Fibroblast of skin of scalp (primary cell): Measurements from ENCODE around the gene TNRC6C. TPM values are rescaled to one million over a fixed set of nuclear protein-coding genes. Genes with fewer than 3 reads are reported as not detected.
A peak's percentile ranks its signal among the peaks of the same experiment; 100 is the strongest.

Experiments
- DNase-seq: peaks from one replicate; pipeline ENCODE4 v3.0.0-alpha.2; 2013
- polyA plus RNA-seq, 2 experiments: library from polyadenylated mRNA; unstranded; fragments of 120-200 nt; gene quantifications; one replicate each; pipeline ENCODE4 v1.2.1, GENCODE V29; 2013; ENCODE audit not compliant: insufficient read length in 2 of 2

Gene TNRC6C, protein sequence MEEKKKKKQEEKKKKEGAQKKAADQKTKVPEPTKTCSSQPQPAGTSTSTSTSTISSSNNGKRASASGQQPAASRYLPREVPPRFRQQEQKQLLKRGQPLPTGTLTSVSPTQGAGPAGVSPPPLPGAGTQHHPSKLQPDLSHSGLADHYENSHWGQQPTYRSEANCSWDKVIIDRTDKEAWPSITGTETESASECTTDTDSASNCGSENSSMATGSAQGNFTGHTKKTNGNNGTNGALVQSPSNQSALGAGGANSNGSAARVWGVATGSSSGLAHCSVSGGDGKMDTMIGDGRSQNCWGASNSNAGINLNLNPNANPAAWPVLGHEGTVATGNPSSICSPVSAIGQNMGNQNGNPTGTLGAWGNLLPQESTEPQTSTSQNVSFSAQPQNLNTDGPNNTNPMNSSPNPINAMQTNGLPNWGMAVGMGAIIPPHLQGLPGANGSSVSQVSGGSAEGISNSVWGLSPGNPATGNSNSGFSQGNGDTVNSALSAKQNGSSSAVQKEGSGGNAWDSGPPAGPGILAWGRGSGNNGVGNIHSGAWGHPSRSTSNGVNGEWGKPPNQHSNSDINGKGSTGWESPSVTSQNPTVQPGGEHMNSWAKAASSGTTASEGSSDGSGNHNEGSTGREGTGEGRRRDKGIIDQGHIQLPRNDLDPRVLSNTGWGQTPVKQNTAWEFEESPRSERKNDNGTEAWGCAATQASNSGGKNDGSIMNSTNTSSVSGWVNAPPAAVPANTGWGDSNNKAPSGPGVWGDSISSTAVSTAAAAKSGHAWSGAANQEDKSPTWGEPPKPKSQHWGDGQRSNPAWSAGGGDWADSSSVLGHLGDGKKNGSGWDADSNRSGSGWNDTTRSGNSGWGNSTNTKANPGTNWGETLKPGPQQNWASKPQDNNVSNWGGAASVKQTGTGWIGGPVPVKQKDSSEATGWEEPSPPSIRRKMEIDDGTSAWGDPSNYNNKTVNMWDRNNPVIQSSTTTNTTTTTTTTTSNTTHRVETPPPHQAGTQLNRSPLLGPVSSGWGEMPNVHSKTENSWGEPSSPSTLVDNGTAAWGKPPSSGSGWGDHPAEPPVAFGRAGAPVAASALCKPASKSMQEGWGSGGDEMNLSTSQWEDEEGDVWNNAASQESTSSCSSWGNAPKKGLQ (N-terminal part only)
- polyA plus RNA-seq (2013, experiment 1 of 2; ENCODE audit: insufficient read length) = 3.2 TPM
- 3.2 TPM for polyA plus RNA-seq (2013, experiment 2 of 2; ENCODE audit: insufficient read length)

DNA sequence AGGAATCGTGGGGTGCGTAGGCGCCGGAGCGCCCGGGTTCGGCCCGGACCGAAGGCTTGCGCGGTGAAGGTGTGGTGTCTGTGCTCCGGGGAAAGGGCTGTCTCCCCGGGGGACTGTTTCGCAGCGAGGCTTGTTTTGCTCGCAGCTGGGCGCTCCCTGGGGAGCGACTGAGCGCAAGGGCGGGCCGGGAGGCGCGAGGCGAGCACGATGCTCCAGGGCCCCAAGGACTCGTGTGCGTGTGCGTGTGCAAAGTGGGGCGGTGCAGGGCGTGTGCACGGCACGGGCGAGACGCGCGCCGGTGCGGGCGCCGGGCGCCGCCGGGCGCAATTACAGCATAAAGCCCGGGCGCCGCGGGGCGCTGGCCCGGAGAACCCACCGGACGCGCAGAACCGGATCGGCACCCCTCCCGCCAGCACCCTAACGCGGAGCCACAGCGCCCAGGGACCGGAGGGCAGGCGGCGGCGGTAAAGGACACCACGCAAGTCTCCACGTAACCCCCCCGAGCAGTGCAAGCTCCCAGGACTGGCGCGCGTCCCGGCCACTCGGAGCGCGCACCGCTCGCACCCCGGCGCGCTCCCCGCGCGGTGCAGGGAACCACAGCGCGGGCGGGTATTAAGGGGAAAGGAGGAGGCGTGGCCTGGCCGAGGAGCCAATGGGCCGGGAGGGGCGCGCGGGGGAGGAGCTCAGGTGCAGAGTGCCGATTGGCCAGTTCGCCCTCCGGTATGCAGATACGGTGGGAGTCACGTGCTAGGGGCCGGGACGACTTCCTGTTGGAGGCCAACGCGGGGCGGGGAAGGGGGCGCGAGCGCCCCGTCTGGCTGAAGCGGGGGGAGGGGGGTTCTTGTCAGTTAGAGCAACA lies at the start of gene TNRC6C:
Gene TNRC6C (plus strand): TSS at position 847 of the 859 bp plus-strand sequence. CDS start 45,504 bp downstream, outside the sequence.
- peak; percentile 99 for DNase-seq

DNA sequence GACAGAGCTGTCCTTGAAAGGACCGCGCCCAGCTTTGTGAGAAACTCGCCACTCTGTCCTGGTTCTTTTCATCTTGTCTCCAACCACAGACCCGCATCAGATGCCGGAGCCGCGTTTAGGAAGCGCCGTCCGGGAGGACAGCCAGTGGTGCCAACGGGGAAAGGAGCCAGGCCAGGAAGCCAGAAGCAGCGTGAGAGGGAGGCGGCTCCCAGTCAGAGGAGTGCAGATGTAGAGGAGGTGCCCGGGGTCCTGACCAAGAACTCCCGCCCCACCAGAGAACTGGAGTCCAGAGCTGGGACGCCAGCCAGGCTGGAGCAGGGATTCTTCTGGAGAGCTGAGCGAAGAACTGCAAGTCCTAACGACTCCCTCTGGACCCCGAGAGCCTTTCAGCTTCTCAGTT lies 49.3 kb upstream of the TNRC6C start:
- DNase-seq = no peak

DNA sequence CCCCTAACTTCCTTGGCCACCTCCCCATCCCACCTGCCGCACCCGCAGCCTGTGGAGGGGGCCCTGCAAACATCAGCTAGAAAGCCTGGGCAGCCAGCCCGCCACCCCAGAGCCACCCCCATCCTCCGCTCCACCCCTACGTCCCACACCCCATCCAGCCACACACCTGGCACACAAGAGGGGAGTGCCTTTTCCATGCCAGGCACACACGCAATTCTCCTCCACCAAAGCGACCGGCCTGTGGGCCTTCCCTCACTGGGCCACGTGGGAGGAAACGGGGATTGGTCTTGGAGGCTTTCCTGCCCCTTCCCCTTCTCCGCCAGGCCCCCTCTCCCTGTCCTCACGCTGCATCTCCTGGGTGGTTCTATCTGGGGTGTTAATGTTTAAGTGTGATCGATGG lies 48.7 kb upstream of the TNRC6C start:
- no peak for DNase-seq

DNA sequence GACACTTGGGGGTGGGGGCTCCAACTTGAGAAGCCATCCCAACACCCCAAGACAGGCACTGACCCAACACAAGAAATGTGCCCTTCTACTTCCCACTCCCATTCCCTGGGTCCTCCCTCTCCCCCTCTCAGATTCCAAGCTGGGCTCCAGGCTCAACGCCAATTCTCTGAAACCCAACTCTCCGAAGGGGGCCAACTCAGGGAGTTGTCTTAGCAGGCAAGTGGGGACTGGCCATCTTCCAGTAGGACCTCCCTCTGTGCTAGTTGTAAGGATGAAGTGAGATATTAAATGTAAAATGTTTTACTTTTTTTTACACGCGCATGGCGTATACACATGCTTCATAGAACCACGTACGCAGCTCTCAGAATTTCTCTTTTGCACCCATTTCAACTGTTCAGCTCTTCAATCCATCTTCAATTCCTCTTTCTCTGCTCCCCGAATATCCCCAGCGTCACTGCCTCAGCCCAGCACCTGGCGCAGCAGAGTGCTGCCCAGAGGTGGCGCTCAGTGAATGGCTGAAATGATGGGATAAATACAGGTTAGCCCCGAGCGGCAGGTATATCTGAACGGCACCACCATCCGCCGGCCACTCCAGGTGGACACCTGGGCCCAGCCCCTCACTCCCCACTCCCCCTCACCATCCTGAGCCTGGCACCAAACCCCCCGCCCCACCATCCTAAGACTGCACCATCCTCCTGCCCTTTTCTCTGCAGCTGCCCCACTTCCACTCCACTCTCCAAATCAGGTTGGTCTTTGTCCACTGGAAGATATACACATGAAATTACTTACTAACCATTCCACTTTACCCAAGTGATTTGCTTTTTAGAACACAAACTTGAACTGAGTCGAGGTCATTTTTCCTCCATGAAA lies 43.9 kb upstream of the TNRC6C start:
- peak; percentile 68 for DNase-seq

DNA sequence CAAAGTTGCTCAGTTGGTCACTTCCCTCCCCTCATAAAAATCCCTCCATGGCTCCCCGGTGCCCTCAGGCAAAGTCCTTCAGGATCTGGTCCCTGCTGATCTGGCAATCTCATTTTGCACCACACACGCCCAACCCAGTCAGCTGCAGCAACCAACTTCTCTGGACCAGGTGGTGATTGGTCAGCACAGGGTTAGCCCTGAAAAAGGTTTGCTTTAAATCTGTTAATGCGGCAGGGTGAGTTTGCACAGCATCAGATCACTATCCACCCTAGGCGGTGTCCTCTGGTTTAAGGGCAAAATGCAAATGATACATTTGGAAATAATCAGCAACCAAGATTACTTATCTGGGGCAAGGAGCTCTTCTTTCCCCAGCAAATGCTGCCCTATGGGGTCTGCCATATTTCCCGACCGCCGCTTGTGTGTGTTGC lies 42.9 kb upstream of the TNRC6C start:
- DNase-seq = no peak

DNA sequence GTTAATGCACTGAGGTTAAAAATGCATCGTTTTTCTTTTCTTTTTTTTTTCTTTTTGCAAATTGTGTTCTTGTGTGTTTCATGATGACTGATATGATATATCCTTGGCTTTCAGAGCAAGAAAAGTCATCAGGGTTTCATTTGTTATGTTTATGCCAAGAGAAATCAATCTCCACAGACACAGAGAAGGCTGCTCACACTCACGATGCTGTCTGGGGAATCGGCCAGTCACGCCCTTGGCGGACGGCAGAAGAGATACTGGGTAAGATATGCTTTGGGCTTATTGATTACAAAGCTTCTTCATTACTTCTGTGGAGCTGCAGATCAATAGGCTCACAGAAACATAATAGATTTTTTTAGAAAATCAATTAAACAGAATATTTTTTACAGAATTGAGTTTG lies 42.2 kb upstream of the TNRC6C start:
- DNase-seq = no peak

DNA sequence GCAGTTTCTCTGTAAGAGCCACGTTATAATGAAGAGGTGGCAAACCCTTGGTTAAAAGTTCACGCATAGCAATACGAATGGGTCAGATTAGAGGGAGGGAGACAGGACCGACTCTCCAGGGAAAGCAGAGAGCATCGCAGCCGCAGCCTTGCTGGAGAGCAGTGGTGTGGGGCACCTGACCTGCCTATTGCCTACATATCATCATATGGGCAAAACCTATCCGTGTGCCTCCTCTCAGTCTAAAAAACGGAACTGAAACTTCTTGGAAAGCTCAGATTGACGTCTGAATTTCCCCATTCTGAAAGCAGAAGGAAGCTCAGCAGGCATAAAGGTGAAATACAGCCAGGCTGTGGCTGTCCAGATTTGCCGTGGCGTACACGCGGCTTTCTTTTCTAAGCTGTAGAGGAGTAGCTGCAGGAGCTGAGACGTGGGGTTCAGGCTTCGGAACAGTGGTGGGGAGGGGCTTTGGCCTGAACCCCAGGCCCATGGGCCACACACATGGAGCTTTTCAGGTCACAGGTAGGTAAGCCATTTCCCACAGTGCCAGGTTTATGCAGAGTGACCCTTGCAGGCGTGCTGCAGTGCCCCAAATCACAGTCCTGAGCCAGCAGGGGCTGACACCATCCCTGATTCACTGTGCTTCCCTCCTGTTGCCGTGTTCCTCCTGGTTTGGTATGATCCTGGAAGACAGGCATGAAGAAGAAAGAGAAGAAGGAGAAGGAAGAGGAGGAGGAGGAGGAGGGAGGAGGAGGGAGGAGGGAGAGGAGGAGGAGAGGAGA lies 41.6 kb upstream of the TNRC6C start:
- no peak for DNase-seq

DNA sequence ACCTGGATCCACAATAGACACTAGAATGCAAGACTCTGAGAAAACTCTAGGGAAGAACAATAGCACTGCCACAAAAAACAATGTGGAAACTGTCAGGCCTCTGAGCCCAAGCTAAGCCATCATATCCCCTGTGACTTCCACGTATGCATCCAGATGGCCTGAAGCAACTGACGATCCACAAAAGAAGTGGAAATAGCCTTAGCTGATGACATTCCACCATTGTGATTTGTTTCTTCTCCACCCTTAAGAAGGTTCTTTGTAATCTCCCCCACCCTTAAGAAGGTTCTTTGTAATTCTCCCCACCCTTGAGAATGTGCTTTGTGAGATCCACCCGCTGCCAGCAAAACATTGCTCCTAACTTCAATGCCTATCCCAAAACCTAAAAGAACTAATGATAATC lies 39.2 kb upstream of the TNRC6C start:
- DNase-seq = no peak

DNA sequence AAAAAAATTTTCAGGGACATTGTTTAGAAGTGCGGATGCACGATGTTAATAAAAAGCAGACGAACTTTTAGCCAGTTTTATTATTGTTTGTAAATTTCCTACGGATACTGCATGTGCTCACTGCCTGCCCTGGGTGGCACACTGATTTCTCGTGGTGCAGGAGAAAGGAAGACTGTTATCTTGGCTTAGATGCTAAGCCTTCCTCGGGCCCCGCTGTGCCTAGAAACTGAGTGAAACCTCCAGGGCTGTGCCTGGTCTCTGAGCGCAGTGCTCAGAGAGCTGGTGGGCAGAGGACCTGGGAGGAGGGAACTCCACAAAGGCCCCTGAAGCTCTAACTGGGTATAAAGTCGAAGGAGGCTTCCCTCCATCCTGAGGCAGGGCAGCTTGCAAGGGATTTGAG lies 35.4 kb upstream of the TNRC6C start:
- no peak for DNase-seq

DNA sequence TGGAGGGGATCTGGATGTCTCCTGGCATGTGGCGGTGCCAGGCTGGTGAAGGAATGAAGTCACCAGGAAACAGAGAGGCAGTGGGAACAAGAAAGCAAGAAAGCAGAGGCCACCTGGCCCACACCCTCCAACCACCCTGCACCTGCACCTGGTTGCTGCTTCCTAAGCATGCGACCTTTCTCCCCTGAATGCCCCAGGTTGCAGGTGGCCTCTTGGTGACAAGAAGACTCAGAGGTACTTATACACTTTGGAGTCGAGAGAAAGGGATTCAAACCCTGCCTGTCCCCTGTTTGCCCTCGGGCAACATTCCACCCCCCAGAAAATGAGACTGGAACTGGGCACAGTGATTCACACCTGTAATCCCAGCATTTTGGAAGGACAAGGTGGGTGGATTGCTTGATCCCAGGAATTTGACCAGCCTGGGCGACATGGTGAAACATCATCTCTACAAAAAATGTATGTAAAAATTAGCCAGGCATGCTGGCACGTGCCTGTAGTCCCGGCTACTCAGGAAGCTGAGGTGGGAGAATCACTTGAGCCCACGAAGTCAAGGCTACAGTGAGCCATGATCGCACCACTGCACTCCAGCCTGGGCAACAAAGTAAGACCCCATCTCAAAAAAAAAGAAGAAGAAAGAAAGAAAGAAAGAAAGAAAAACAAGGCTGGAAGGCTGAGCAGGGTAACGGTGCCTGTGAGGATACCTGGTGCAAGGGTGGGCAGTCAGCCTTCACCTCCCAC lies 34.6 kb upstream of the TNRC6C start:
- DNase-seq = no peak

DNA sequence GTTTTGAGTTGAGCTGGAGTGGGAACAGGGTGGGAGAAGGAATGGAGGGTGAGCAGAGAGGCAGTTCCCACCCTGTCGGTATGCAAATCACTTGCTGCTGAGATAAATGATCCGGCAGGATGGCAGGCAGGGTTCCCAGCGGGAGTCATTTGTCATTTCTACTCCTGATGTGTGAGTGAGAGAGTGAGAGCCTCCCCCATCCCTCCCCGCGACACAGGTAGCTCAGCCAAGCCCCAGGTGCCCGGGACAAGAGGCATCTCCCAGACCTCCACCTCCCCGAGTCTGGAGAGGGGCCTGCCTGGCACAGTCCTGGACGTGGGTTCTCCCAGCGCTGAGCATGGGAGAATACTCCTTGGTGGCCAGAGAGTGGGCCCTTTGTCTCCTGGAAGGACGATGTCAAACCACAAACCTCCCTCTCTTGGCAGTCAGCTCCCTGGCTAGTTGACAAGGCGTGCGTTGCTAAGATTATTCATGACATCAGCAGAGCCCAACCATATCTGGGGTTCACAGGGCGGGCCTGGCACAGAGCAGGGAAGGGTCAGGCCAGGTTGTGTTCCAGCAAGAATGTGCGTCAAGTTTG lies 33.7 kb upstream of the TNRC6C start:
- peak; percentile 10 for DNase-seq

DNA sequence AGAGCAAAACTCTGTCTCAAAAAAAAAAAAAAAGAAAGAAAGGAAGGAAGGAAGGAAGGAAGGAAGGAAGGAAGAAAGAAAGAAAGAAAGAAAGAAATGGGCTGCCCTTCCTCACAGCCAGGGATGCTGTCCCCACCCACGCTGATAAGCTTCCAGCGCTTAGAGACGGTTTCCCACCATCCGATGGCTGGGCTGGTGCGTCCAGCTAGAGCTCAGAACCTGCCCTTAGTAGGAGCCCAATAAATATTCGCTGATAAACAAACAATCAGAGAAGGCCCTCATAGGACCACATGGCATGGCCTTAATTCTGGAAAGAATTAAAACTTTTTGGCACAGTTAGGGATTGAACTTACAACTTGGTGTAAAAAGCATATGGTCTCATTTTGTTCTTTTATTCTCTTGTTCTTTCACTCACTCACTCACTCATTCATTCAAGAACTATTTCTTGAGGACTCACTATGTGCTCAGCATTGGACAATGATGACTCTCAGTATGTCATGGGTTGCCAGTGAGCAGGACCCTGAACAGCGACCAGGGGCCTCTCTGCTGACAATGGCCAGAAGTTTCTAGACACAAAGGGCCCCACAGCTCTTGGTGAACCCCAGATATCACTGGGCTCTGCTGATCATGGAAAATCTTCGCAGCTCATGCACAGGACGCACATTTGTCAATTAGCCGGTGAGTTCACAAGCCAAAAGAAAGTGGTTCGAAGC lies 32.5 kb upstream of the TNRC6C start:
- no peak for DNase-seq

DNA sequence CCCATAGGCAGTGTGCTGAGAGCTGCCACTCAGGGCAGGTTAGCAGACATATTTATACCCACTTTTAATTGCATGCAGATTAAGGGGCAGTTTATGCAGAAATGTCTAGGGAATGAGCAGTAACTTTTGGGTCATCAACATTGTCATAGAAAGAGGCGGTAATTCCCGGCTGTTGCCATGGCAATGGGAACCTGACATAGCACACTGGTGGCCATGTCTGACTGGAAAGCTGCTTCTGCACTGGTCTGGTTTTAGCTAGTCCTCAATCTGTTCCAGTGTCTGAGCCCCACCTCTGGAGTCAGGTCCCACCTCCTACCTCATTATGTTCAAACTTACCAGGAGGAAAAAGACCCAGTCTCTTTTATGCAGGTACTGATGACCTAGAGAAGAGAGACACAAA lies 31.5 kb upstream of the TNRC6C start:
- DNase-seq = no peak

DNA sequence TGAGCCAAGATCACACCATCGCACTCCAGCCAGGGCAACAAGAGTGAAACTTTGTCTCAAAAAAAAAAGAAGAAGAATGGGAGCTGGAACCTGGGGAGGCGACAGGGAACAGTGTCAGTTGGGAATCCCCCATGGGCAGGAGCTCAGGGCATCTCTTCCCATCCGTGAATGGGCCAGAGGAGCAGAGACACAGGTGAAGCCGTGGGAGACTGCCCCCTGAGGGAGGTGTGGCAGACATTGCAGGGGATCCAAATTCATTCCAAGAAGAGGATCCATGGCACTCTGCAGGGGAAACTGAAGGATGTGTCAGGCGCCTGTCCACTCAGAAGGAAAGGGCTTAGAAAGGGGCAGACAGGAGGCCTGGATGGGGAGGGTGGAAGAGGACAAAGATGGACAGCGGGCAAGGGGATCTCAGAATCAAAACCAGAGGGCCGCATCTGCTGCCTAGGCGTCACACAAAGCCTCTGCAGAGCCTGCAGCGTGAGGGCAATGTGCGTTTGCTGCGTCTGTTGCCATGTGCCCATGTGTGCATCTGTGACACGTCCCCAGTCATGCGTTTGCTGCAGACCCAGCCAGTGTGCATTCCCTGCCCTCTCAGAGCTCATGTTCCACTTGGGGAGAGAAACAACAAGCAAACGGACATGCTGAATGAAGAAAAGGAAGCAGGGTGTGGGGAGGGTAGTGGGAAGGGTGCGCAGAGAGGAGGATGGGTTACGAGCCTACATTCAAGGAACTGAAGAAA lies 30.6 kb upstream of the TNRC6C start:
- no peak for DNase-seq

DNA sequence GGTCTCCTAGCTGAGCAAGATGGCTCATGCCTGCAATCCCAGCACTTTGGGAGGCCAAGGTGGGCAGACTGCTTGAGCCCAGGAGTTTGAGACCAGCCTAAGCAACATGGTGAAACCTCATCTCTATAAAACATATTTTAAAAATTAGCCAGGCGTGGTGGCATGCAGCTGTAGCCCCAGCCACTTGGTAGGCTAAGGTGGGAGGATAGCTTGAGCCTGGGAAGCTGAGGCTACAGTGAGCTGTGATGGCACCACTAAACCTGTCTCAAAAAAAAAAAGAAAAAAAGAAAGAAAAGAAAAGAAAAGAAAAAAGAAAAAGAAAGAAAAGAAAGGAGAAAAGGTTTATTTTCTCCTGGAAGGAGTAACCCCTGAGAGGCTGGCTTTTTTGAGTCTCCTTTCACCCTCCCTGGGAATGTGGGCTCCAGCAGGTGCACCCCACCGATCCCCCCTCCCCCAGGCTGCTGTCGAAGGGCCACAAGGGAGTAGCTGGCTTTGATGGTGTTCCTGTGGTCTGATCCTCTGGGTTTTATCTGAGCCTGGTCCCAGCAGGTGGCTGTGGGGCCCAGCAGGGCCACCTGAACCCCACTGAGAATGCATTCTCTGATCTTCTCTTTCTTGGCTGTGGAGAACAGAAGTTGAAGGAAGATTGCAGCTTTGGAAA lies 29.9 kb upstream of the TNRC6C start:
- no peak for DNase-seq

DNA sequence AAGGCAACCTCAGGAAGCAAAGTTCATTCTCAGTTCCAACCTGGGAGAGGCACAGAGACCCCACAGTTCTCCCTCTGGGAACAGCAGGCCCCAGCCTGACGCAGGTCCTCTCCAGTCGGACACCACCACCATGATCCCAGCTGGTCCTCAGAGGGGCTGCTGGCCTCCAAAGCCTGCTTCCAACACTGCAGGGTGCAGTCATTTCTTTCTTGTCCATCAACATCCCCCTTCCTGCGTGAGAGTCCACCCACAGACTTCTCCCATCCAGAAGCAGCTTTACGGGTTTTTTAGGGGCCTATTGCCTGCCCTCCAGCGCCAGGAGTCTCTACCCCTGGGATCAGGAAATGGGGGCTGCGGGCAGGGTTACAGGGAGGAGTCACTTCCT lies 29.3 kb upstream of the TNRC6C start:
- no peak for DNase-seq

DNA sequence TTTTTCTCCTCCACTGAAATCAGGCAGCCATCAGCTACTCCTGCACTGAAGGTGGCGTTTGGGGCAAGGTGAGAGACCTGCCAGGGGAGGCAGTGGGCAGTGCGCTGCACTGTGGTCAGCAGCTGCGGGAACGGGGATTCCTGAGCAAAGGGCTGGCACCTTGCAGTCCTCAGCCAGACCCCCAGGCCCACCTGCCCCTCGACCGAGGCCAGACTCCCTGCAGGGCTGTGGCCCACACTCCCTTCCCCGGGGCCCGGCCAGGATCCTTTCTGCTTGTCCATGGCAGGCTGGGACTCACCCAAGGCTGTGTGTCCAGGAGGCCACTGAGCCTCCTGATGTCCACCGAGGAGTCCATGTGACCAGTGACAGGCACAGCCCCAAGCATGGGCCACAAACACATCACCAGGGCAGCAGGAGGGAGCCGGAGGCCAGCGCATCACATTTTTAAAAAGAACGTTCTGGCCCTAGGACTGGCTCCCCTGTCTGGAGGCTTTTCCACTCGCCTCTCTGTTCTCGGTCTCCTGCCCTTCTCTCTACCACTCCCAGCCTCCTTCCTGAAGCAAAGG lies 28.5 kb upstream of the TNRC6C start:
- no peak for DNase-seq
